OCI-LY1 (cell line): Measurements from ENCODE around the gene CEP128.

Experiments used
- CTCF ChIP-seq: fragments of 200-600 bp; sonication (generic), shearing (Covaris generic); IDR thresholded peaks from 2 replicates; pipeline ENCODE4 v1.5.1; 2017; ENCODE audit warnings: mild to moderate bottlenecking, antibody characterized with exemption, low read length, moderate library complexity, mixed read lengths
- EZH2 ChIP-seq: fragments of 200-600 bp; sonication (generic), shearing (Covaris generic); IDR thresholded peaks from 2 replicates; pipeline ENCODE4 v1.8.0; 2017; ENCODE audit warnings: borderline replicate concordance, mixed run types, mild to moderate bottlenecking, antibody characterized with exemption, low read length, moderate library complexity, mixed read lengths

- TF ChIP-seq EZH2 (no peak), CTCF (no peak)
Observed at GRCh38 chr14:80638620-80639515, 302.7 kb downstream of the CEP128 start.
